Neural cell (in vitro differentiated cells): ENCODE measurements around the gene KRT222. TPM values are rescaled to one million over a fixed set of nuclear protein-coding genes. Genes with fewer than 3 reads are reported as not detected.
A peak's percentile ranks its signal among the peaks of the same experiment; 100 is the strongest.

Experiments
- H2AFZ ChIP-seq: fragments of 200-600, 300-800 bp; sonication (generic), shearing (Covaris generic); 2 replicates; pipeline ENCODE4 v1.6.0; 2014; ENCODE audit warnings: low read depth, mild to moderate bottlenecking, antibody characterized with exemption, low read length, moderate library complexity
- H3F3A ChIP-seq: fragments of 200-600 bp; shearing (Covaris generic); 2 replicates; pipeline ENCODE4 v1.6.1; 2016; ENCODE audit warnings: mild to moderate bottlenecking, moderate library complexity, mixed read lengths, antibody characterized with exemption, low read length; ENCODE audit not compliant: insufficient read depth, poor library complexity, severe bottlenecking
- H3K27ac ChIP-seq: fragments of 200-600, 300-800 bp; sonication (generic), shearing (Covaris generic); 2 replicates; pipeline ENCODE4 v1.5.1; 2014; ENCODE audit warnings: mild to moderate bottlenecking, low read length, moderate library complexity
- H3K27me3 ChIP-seq: fragments of 300-800, 200-600 bp; sonication (generic), shearing (Covaris generic); 2 replicates; pipeline ENCODE4 v1.6.0; 2014; ENCODE audit warnings: mild to moderate bottlenecking, low read depth, low read length, moderate library complexity; ENCODE audit not compliant: insufficient read depth
- H3K36me3 ChIP-seq: fragments of 300-800, 200-600 bp; sonication (generic), shearing (Covaris generic); 2 replicates; pipeline ENCODE4 v1.5.1; 2014; ENCODE audit warnings: mild to moderate bottlenecking, antibody characterized with exemption, low read length, moderate library complexity; ENCODE audit not compliant: insufficient read depth
- H3K4me2 ChIP-seq: fragments of 300-800, 200-600 bp; sonication (generic), shearing (Covaris generic); 2 replicates; pipeline ENCODE4 v1.6.0; 2014; ENCODE audit warnings: mild to moderate bottlenecking, low read length
- H3K4me3 ChIP-seq: fragments of 300-800, 200-600 bp; sonication (generic), shearing (Covaris generic); 2 replicates; pipeline ENCODE4 v1.5.1; 2014; ENCODE audit warnings: mild to moderate bottlenecking, low read length, moderate library complexity
- H3K79me2 ChIP-seq: fragments of 200-600 bp; shearing (Covaris generic); replicated peaks from 2 replicates; pipeline ENCODE4 v1.6.0; 2014; ENCODE audit warnings: mild to moderate bottlenecking, low read length, moderate library complexity; ENCODE audit not compliant: insufficient read depth
- H3K9ac ChIP-seq: fragments of 300-800, 200-600 bp; sonication (generic), shearing (Covaris generic); 2 replicates; pipeline ENCODE4 v1.6.1; 2016; ENCODE audit warnings: mild to moderate bottlenecking, low read length, mixed read lengths
- H3K9me2 ChIP-seq: fragments of 200-600 bp; shearing (Covaris generic); 2 replicates; pipeline ENCODE4 v1.6.1; 2016; ENCODE audit warnings: mild to moderate bottlenecking, low read length, mixed read lengths; ENCODE audit not compliant: insufficient read depth
- H3K9me3 ChIP-seq: fragments of 200-600, 300-800 bp; sonication (generic), shearing (Covaris generic); 2 replicates; pipeline ENCODE4 v1.6.1; 2016; ENCODE audit warnings: mild to moderate bottlenecking, mixed run types, low read length, moderate library complexity, mixed read lengths
- H4K20me1 ChIP-seq: fragments of 200-600 bp; shearing (Covaris generic); 2 replicates; pipeline ENCODE4 v1.6.1; 2016; ENCODE audit warnings: mild to moderate bottlenecking, mixed run types; ENCODE audit not compliant: insufficient read depth
- CTCF ChIP-seq: fragments of 450-650 bp; IDR thresholded peaks from 2 replicates; pipeline ENCODE4 v1.5.1; 2014; ENCODE audit warnings: antibody characterized with exemption, mild to moderate bottlenecking, moderate library complexity; ENCODE audit not compliant: poor library complexity, severe bottlenecking
- EP300 ChIP-seq: fragments of 450-650 bp; conservative IDR thresholded peaks from 2 replicates; pipeline ENCODE4 v1.6.1; 2014; ENCODE audit warnings: antibody characterized with exemption, mild to moderate bottlenecking, moderate library complexity; ENCODE audit not compliant: poor library complexity, severe bottlenecking
- EZH2 ChIP-seq: fragments of 200-600, 300-800 bp; shearing (Covaris generic), sonication (generic); IDR thresholded peaks from 2 replicates; pipeline ENCODE4 v1.6.1; 2014; ENCODE audit warnings: antibody characterized with exemption, low read length, borderline replicate concordance, mild to moderate bottlenecking; ENCODE audit not compliant: insufficient read depth, poor library complexity, severe bottlenecking
- MXI1 ChIP-seq: fragments of 450-650 bp; conservative IDR thresholded peaks from 2 replicates; pipeline ENCODE4 v1.6.1; 2014; ENCODE audit warnings: antibody characterized with exemption, mild to moderate bottlenecking; ENCODE audit not compliant: poor library complexity, severe bottlenecking
- POLR2AphosphoS5 ChIP-seq: IDR thresholded peaks from 2 replicates; pipeline ENCODE4 v1.6.1; 2012
- RAD21 ChIP-seq: fragments of 450-650 bp; conservative IDR thresholded peaks from 2 replicates; pipeline ENCODE4 v1.6.1; 2014; ENCODE audit warnings: antibody characterized with exemption, mild to moderate bottlenecking, moderate library complexity
- SMC3 ChIP-seq: fragments of 450-650 bp; conservative IDR thresholded peaks from 2 replicates; pipeline ENCODE4 v1.6.1; 2014; ENCODE audit warnings: antibody characterized with exemption, mild to moderate bottlenecking, moderate library complexity; ENCODE audit not compliant: poor library complexity
- TAF1 ChIP-seq: IDR thresholded peaks from 2 replicates; pipeline ENCODE4 v1.6.1; 2012; ENCODE audit warnings: low read depth
- polyA plus RNA-seq: library from polyadenylated mRNA; depleted of rRNA; stranded (reverse); fragments of >200 nt; gene quantifications from 2 replicates; pipeline ENCODE4 v1.2.3, GENCODE V29; 2014
- TF ChIP-seq, protein P1 (sequence below): IDR thresholded peaks from 2 replicates; pipeline ENCODE4 v1.6.1; 2012; ENCODE audit warnings: borderline replicate concordance

Gene KRT222
- polyA plus RNA-seq, 1 donor from 2014 or later = 15.1 TPM

DNA sequence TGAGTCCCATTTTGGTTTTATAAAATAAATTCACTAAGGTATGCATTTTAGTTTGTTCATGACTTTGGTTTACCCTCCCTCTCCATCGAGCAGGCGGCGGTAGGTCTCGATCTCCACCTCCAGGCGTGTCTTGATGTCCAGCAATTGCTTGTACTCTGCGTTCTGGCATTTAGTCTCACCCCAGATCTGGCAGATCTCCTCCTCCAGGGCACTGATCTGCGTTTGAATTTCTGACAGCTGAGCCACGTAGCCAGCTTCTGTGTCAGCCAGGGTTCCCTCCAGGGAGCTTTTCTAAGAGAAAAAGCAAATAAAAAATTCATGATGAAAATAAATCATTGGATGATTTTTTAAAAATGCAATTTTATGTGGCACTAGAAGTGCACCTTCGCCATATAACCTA is 34.4 kb upstream of the KRT222 start:
- Histone ChIP-seq H3K27ac (peak overlapping the region; percentile 57), H3K9ac (no peak overlapping the region), H3F3A (no peaks in the 10 kb centered on the region), H3K4me3 (peak overlapping the region; percentile 41), H4K20me1 (no peaks in the 10 kb centered on the region), H3K36me3 (no peaks in the 10 kb centered on the region), H3K9me2 (no peaks in the 10 kb centered on the region), H3K9me3 (no peaks in the 10 kb centered on the region), H3K4me2 (peak overlapping the region; percentile 51), H3K79me2 (no peaks in the 10 kb centered on the region), H3K27me3 (no peaks in the 10 kb centered on the region), H2AFZ (peak overlapping the region; percentile 14)
- TF ChIP-seq CTCF (no peak), EP300 (no peak), SMC3 (no peak)

DNA sequence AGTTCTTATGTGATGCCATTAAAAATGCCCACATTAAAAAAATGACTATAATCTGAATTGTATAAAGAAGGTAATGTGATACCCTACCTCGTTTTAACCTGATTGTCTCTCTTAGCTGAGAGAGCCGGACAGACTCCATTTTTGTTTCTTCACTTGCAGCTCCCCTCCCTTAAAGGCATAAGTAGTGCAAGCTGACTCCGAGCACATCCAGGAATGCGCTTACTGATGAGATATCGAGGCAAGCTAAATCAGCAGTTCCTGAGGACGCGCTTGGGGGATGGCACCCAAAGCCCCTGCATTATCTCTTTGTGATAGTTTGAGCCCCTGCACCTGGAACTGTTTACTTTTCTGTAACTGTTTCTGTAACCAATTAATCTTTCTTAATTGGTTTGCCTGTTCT is 32.3 kb upstream of the KRT222 start:
- TF ChIP-seq SMC3 = no peak
- no peak for TF ChIP-seq RAD21
- no peak for TF ChIP-seq CTCF
- TF ChIP-seq TAF1 = no peak
- TF ChIP-seq, protein P1, sequence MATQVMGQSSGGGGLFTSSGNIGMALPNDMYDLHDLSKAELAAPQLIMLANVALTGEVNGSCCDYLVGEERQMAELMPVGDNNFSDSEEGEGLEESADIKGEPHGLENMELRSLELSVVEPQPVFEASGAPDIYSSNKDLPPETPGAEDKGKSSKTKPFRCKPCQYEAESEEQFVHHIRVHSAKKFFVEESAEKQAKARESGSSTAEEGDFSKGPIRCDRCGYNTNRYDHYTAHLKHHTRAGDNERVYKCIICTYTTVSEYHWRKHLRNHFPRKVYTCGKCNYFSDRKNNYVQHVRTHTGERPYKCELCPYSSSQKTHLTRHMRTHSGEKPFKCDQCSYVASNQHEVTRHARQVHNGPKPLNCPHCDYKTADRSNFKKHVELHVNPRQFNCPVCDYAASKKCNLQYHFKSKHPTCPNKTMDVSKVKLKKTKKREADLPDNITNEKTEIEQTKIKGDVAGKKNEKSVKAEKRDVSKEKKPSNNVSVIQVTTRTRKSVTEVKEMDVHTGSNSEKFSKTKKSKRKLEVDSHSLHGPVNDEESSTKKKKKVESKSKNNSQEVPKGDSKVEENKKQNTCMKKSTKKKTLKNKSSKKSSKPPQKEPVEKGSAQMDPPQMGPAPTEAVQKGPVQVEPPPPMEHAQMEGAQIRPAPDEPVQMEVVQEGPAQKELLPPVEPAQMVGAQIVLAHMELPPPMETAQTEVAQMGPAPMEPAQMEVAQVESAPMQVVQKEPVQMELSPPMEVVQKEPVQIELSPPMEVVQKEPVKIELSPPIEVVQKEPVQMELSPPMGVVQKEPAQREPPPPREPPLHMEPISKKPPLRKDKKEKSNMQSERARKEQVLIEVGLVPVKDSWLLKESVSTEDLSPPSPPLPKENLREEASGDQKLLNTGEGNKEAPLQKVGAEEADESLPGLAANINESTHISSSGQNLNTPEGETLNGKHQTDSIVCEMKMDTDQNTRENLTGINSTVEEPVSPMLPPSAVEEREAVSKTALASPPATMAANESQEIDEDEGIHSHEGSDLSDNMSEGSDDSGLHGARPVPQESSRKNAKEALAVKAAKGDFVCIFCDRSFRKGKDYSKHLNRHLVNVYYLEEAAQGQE = no peak
- H3K27me3 ChIP-seq = no peaks in the 10 kb centered on the region
- H2AFZ ChIP-seq = no peak overlapping the region

DNA sequence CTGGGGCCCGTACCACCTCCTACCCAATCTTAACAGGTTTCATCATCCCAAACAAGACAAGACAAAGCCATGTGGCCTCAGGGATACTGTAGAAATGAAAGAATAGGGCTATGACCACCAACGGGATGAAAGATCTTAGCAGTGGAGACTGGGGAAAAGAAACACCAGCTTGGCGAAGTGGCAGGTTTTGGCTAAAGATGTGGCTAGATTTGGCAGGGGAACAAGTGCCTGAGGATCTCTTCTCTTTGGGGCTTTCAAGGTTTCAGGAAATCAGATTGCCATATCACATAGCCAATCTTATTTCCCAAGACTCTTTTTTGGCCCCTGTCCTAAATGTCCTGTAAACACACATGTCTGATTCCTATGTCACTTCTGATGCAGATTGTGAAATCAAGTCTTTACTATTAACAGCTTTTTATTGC is 31.7 kb upstream of the KRT222 start:
- no peaks in the 10 kb centered on the region for H3K9me2 ChIP-seq
- no peak overlapping the region for H3K4me2 ChIP-seq
- H3K36me3 ChIP-seq = no peaks in the 10 kb centered on the region
- no peak overlapping the region for H3K9ac ChIP-seq
- H3K27me3 ChIP-seq = no peaks in the 10 kb centered on the region
- no peaks in the 10 kb centered on the region for H3K79me2 ChIP-seq
- H3K4me3 ChIP-seq = no peak overlapping the region
- no peaks in the 10 kb centered on the region for H4K20me1 ChIP-seq
- H2AFZ ChIP-seq = no peak overlapping the region
- no peak overlapping the region for H3K27ac ChIP-seq
- H3F3A ChIP-seq = no peaks in the 10 kb centered on the region
- no peaks in the 10 kb centered on the region for H3K9me3 ChIP-seq
- no peak for TF ChIP-seq POLR2AphosphoS5
- no peak for TF ChIP-seq EP300
- no peak for TF ChIP-seq RAD21
- no peak for TF ChIP-seq EZH2
- no peak for TF ChIP-seq SMC3
- no peak for TF ChIP-seq CTCF
- no peak for TF ChIP-seq TAF1
- TF ChIP-seq MXI1 = no peak

More for the DNA sequence above, 32.3 kb upstream of the KRT222 start:
- Histone ChIP-seq H3K36me3 (no peaks in the 10 kb centered on the region), H3K79me2 (no peaks in the 10 kb centered on the region), H3K9me2 (no peaks in the 10 kb centered on the region), H3K27ac (no peak overlapping the region), H4K20me1 (no peaks in the 10 kb centered on the region), H3K4me2 (no peak overlapping the region), H3K9me3 (no peaks in the 10 kb centered on the region), H3K9ac (no peak overlapping the region), H3K4me3 (no peak overlapping the region), H3F3A (no peaks in the 10 kb centered on the region)
